ENCODE measurements around the gene DAB1. TPM values are rescaled to one million over a fixed set of nuclear protein-coding genes. Genes with fewer than 3 reads are reported as not detected.

The DAB1 gene
- total RNA-seq, 1 donor from 2014 or later: 1.6 TPM

DNA sequence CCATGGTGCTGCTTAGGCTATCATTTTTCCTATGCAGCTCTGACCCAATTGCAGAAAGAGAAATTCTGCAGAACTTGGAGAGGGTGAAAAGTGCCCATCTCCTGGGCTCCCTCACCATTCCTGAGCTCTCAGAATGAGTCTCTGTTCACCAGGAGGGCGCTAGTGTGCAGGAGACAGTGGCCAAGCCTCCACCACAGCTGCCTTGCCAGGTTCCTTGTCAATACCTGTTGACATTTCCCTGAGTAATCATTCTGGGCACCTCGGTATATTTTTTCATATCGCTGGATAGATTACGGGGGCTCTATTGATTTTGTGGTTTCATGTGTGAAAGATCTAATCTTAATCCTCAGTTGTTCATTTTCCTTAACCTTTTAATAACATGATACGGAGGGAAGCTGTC lies 445.0 kb downstream of the DAB1 start:
- Histone ChIP-seq H3K4me2 (ENCODE audit: low read length) (no peak overlapping the region), H3K27me3 (ENCODE audit: insufficient read depth, low read length) (no peaks in the 10 kb centered on the region), H3K27ac (ENCODE audit: low read depth, low read length) (no peak overlapping the region), H3K9ac (ENCODE audit: low read length) (no peak overlapping the region), H3K4me3 (ENCODE audit: insufficient read depth, low read depth, low read length) (no peak overlapping the region), H3K4me1 (ENCODE audit: insufficient read depth, low read length) (no peaks in the 10 kb centered on the region), H3K36me3 (ENCODE audit: insufficient read depth, low read length) (no peaks in the 10 kb centered on the region), H3K79me2 (ENCODE audit: insufficient read depth, low read length) (no peaks in the 10 kb centered on the region), H4K20me1 (ENCODE audit: insufficient read depth, low read length) (no peaks in the 10 kb centered on the region), H2AFZ (ENCODE audit: low read depth, low read length) (no peak overlapping the region), H3K9me3 (ENCODE audit: insufficient read depth, low read depth, low read length) (no peaks in the 10 kb centered on the region)
- Mint-ChIP-seq H3K4me3 (ENCODE audit: unreplicated experiment) (no peak overlapping the region), H3K36me3 (ENCODE audit: low read depth, unreplicated experiment) (no peaks in the 10 kb centered on the region), H3K9me3 (ENCODE audit: unreplicated experiment) (peaks cover 1% of the 10 kb centered on the region), H3K27ac (ENCODE audit: unreplicated experiment) (no peak overlapping the region), H3K27me3 (ENCODE audit: low read depth, unreplicated experiment) (peaks cover 24% of the 10 kb centered on the region), H3K4me1 (ENCODE audit: low read depth, unreplicated experiment) (no peaks in the 10 kb centered on the region)
- TF ChIP-seq, protein P1, sequence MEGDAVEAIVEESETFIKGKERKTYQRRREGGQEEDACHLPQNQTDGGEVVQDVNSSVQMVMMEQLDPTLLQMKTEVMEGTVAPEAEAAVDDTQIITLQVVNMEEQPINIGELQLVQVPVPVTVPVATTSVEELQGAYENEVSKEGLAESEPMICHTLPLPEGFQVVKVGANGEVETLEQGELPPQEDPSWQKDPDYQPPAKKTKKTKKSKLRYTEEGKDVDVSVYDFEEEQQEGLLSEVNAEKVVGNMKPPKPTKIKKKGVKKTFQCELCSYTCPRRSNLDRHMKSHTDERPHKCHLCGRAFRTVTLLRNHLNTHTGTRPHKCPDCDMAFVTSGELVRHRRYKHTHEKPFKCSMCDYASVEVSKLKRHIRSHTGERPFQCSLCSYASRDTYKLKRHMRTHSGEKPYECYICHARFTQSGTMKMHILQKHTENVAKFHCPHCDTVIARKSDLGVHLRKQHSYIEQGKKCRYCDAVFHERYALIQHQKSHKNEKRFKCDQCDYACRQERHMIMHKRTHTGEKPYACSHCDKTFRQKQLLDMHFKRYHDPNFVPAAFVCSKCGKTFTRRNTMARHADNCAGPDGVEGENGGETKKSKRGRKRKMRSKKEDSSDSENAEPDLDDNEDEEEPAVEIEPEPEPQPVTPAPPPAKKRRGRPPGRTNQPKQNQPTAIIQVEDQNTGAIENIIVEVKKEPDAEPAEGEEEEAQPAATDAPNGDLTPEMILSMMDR (IDR thresholded peaks at IDR 0.05; ENCODE audit: insufficient read depth, low read depth, low read length): no peak
- TF ChIP-seq EZH2 (IDR thresholded peaks at IDR 0.05; ENCODE audit: insufficient read depth, low read length): no peak
- DNase-seq (ENCODE audit: low read depth) (no peak), FAIRE-seq (no peak)

DNA sequence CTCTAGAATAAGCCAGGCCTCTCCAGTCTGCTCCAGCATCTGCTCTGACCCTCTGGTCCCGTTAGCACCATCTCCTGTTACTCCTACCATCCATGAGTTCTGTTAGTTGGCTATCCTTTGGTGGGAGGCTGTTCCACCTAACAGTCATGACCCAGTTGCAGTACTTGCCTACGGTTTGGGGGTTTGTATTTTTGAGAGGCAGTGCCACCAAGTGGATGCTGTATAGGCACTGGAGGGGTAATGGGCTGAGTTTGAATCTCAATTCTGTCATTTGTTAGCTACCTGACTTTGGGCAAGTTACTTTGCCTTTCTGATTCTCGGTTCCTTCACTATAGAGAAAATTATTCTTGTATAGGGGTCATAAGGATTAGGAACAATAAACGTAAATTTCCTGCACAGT lies 445.9 kb downstream of the DAB1 start:
- DNase-seq (ENCODE audit: low read depth): no peak
- peaks cover 24% of the 10 kb centered on the region for H3K27me3 Mint-ChIP-seq (ENCODE audit: low read depth, unreplicated experiment)
- no peak for FAIRE-seq
- H4K20me1 ChIP-seq (ENCODE audit: insufficient read depth, low read length): no peaks in the 10 kb centered on the region
- no peak overlapping the region for H3K27ac ChIP-seq (ENCODE audit: low read depth, low read length)
- H3K4me3 ChIP-seq (ENCODE audit: insufficient read depth, low read depth, low read length): no peak overlapping the region
- H3K4me1 ChIP-seq (ENCODE audit: insufficient read depth, low read length): no peaks in the 10 kb centered on the region
- H3K9ac ChIP-seq (ENCODE audit: low read length): no peak overlapping the region
- no peak overlapping the region for H3K27ac Mint-ChIP-seq (ENCODE audit: unreplicated experiment)
- no peak overlapping the region for H3K4me3 Mint-ChIP-seq (ENCODE audit: unreplicated experiment)
- H3K4me2 ChIP-seq (ENCODE audit: low read length): no peak overlapping the region
- H3K36me3 ChIP-seq (ENCODE audit: insufficient read depth, low read length): no peaks in the 10 kb centered on the region
- no peaks in the 10 kb centered on the region for H3K27me3 ChIP-seq (ENCODE audit: insufficient read depth, low read length)
- no peaks in the 10 kb centered on the region for H3K9me3 ChIP-seq (ENCODE audit: insufficient read depth, low read depth, low read length)
- TF ChIP-seq, protein P1 (IDR thresholded peaks at IDR 0.05; ENCODE audit: insufficient read depth, low read depth, low read length): no peak
- TF ChIP-seq EZH2 (IDR thresholded peaks at IDR 0.05; ENCODE audit: insufficient read depth, low read length): no peak
- no peaks in the 10 kb centered on the region for H3K4me1 Mint-ChIP-seq (ENCODE audit: low read depth, unreplicated experiment)
- H2AFZ ChIP-seq (ENCODE audit: low read depth, low read length): no peak overlapping the region
- H3K36me3 Mint-ChIP-seq (ENCODE audit: low read depth, unreplicated experiment): no peaks in the 10 kb centered on the region
- no peaks in the 10 kb centered on the region for H3K79me2 ChIP-seq (ENCODE audit: insufficient read depth, low read length)
- peaks cover 1% of the 10 kb centered on the region for H3K9me3 Mint-ChIP-seq (ENCODE audit: unreplicated experiment)

DNA sequence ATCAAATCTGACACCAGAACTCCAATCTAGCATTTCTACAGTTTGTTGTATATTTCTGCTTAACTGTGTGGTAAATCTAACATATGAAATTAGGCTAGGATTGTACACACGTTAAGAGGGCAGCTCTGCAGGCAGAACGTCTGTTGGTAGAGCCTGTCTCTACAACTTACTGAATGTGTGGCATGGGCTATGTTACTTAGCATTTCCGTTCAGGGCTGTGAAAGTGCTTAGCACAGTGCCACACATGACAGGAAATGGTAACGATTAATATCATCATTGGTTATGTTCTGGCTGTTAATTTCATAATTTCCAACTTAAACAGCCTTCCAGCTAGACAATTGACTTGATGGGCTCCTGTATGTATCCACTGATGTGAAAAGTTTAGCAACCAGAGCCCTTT lies 448.4 kb downstream of the DAB1 start:
- Histone ChIP-seq H3K36me3 (ENCODE audit: insufficient read depth, low read length) (no peaks in the 10 kb centered on the region), H3K9ac (ENCODE audit: low read length) (no peak overlapping the region), H3K27me3 (ENCODE audit: insufficient read depth, low read length) (no peaks in the 10 kb centered on the region), H4K20me1 (ENCODE audit: insufficient read depth, low read length) (no peaks in the 10 kb centered on the region), H3K27ac (ENCODE audit: low read depth, low read length) (no peak overlapping the region), H2AFZ (ENCODE audit: low read depth, low read length) (no peak overlapping the region), H3K79me2 (ENCODE audit: insufficient read depth, low read length) (no peaks in the 10 kb centered on the region), H3K4me2 (ENCODE audit: low read length) (no peak overlapping the region), H3K4me3 (ENCODE audit: insufficient read depth, low read depth, low read length) (no peak overlapping the region), H3K9me3 (ENCODE audit: insufficient read depth, low read depth, low read length) (no peaks in the 10 kb centered on the region), H3K4me1 (ENCODE audit: insufficient read depth, low read length) (no peaks in the 10 kb centered on the region)
- no peaks in the 10 kb centered on the region for H3K9me3 Mint-ChIP-seq (ENCODE audit: unreplicated experiment)
- no peak overlapping the region for H3K27ac Mint-ChIP-seq (ENCODE audit: unreplicated experiment)
- FAIRE-seq: no peak
- TF ChIP-seq, protein P1 (IDR thresholded peaks at IDR 0.05; ENCODE audit: insufficient read depth, low read depth, low read length): no peak
- no peak for TF ChIP-seq EZH2 (IDR thresholded peaks at IDR 0.05; ENCODE audit: insufficient read depth, low read length)
- H3K4me3 Mint-ChIP-seq (ENCODE audit: unreplicated experiment): no peak overlapping the region
- no peak for DNase-seq (ENCODE audit: low read depth)
- H3K36me3 Mint-ChIP-seq (ENCODE audit: low read depth, unreplicated experiment): no peaks in the 10 kb centered on the region
- peaks cover 23% of the 10 kb centered on the region for H3K27me3 Mint-ChIP-seq (ENCODE audit: low read depth, unreplicated experiment)
- H3K4me1 Mint-ChIP-seq (ENCODE audit: low read depth, unreplicated experiment): no peaks in the 10 kb centered on the region

Data from astrocyte (in vitro differentiated cells and primary cell).